Ureter (tissue), 1 donor: ENCODE results near the gene CCDC88B. TPM values are rescaled to one million over a fixed set of nuclear protein-coding genes. Genes with fewer than 3 reads are reported as not detected.

ENCODE experiments used
- DNase-seq: peaks from one replicate; pipeline ENCODE4 v3.0.0-alpha.2; 2020; ENCODE audit warnings: low spot score
- total RNA-seq: library from RNA; stranded (reverse); gene quantifications from one replicate; pipeline ENCODE4 v1.2.4, GENCODE V29; 2023
- donor health status: DM: yes; HTN: yes; CAD: no.

Gene CCDC88B, protein sequence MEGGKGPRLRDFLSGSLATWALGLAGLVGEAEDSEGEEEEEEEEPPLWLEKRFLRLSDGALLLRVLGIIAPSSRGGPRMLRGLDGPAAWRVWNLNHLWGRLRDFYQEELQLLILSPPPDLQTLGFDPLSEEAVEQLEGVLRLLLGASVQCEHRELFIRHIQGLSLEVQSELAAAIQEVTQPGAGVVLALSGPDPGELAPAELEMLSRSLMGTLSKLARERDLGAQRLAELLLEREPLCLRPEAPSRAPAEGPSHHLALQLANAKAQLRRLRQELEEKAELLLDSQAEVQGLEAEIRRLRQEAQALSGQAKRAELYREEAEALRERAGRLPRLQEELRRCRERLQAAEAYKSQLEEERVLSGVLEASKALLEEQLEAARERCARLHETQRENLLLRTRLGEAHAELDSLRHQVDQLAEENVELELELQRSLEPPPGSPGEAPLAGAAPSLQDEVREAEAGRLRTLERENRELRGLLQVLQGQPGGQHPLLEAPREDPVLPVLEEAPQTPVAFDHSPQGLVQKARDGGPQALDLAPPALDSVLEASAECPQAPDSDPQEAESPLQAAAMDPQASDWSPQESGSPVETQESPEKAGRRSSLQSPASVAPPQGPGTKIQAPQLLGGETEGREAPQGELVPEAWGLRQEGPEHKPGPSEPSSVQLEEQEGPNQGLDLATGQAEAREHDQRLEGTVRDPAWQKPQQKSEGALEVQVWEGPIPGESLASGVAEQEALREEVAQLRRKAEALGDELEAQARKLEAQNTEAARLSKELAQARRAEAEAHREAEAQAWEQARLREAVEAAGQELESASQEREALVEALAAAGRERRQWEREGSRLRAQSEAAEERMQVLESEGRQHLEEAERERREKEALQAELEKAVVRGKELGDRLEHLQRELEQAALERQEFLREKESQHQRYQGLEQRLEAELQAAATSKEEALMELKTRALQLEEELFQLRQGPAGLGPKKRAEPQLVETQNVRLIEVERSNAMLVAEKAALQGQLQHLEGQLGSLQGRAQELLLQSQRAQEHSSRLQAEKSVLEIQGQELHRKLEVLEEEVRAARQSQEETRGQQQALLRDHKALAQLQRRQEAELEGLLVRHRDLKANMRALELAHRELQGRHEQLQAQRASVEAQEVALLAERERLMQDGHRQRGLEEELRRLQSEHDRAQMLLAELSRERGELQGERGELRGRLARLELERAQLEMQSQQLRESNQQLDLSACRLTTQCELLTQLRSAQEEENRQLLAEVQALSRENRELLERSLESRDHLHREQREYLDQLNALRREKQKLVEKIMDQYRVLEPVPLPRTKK (N-terminal part only)
- total RNA-seq, result 17.1 TPM

DNA sequence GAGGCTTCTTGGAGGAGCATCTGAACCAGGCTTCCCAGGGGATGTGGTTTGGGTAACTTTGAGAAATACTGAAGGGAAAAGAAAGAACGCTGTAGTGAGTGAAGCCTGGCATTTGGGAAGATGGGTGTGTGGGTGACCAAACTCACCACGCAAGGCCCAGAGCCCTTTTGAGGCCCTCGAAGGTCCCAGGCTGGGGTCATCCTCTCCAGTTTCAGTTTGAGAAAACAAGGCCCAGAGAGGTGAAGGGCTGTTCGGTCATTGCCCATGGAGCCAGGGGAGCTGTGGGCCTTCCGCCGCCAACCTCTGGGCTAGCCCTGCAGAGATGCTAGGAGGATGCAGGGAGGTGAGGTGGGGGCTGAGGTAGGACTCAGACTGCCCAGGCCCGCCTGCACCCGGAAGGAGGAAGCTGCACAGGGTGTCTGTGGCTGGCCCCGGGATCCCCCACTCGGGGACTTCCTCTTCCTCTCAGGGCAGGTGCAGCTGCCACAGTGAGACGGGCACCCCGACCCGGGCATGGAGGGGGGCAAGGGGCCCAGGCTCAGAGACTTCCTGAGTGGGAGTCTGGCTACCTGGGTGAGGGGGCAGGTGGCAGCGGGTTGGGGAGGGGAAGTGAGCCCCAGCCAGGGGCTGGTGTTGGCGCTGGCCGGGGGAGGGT, at the start of gene CCDC88B:
Gene CCDC88B, plus strand, starts transcription at position 451 of the 655 bp plus-strand sequence. Its CDS starts 63 bp downstream, at position 514.
- peak; percentile 79 for DNase-seq

- DNase-seq, result no peak
These were observed 49.4 kb upstream of the CCDC88B start for GRCh38 chr11:64290352-64291261.

- no peak for DNase-seq
These were observed 48.7 kb upstream of the CCDC88B start, which contains the start of gene KCNK4 for GRCh38 chr11:64291262-64291751. KCNK4 (plus strand) TSS chr11:64291302; CDS start chr11:64293019, 1,717 bp downstream.

DNA sequence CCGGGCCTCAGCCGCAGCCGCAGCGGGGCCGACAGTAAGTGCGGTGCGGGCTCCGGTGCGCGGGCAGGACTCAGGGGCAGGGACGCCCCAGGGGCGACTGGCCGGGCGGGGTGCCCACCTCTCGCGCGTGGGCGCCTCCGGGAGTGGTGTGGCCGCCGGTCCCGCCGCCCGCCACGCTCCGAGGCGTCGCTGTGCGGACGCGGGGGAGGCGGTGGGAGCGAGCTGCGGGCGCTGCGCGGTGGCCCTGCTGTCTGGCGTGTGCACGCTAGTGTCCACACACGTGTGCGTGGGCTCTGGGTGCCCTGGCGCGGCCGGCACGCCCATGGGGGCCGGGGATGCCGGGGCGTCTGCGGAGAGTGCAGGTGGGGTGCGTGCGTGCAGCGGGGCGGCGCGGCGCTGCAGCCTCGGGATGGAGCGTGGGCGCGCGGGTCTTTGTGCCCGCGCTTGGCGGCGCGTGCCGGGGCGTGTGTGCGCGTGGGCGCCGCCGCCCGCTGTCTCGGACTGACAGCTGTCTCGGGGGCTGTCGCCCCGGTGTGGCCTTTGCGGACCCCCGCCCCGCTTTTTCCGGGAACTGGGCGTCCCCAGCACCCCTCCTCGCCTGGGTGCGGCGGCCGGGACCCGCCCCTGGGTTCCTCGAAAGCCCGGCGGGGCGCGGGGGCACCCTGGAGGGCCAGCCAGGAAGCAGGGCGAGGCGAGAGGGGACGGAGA, 48.1 kb upstream of the CCDC88B start:
- no peak for DNase-seq

- no peak for DNase-seq
These were observed 47.3 kb upstream of the CCDC88B start for GRCh38 chr11:64292460-64293254.

DNA sequence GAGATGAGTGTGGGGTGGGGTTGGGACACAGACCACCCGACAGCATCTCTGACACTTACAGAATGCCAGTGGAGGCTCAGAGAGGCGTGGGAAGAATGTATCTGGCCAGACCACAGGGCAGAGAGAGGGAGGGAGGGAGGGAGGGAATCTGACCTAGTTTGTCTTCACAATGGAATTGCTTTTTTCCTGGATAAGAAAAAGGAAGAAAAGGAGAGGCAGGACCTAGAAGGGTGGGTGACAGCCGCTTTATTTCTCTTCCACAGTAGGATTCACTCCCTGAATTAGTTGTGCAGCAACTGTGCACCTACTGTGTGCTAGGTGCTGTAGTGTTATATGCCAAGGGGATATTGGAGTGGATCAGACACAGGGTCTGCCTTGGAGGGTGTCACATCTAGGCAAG, 45.2 kb upstream of the CCDC88B start:
- no peak for DNase-seq

- no peak for DNase-seq
These were observed 44.2 kb upstream of the CCDC88B start for GRCh38 chr11:64295760-64296159.

GRCh38 chr11:64296236-64296635, 43.8 kb upstream of the CCDC88B start:
- no peak for DNase-seq

DNA sequence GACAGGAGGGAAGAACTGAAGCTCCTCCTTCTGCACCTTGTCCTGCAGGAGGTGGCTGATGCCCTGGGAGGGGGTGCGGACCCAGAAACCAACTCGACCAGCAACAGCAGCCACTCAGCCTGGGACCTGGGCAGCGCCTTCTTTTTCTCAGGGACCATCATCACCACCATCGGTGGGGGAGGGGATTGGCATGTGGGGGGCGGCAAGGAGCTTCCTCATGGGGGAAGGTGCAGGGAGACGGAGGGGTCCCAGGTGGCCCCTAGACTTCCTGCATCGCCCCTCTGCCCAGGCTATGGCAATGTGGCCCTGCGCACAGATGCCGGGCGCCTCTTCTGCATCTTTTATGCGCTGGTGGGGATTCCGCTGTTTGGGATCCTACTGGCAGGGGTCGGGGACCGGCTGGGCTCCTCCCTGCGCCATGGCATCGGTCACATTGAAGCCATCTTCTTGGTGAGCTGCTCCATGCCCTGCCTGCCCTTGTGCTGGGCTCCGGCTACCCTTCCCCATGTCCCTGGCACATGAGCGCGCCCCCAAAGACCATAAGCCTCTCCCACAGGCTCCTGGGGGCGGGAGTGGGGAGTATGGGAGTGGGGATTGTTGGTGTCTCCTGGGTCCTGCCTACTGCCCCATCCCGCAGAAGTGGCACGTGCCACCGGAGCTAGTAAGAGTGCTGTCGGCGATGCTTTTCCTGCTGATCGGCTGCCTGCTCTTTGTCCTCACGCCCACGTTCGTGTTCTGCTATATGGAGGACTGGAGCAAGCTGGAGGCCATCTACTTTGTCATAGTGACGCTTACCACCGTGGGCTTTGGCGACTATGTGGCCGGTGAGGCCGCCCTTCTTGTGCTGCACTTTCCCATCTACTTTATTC, 42.9 kb upstream of the CCDC88B start:
- no peak for DNase-seq

- no peak for DNase-seq
These were observed 42.2 kb upstream of the CCDC88B start for GRCh38 chr11:64297699-64298358.

DNA sequence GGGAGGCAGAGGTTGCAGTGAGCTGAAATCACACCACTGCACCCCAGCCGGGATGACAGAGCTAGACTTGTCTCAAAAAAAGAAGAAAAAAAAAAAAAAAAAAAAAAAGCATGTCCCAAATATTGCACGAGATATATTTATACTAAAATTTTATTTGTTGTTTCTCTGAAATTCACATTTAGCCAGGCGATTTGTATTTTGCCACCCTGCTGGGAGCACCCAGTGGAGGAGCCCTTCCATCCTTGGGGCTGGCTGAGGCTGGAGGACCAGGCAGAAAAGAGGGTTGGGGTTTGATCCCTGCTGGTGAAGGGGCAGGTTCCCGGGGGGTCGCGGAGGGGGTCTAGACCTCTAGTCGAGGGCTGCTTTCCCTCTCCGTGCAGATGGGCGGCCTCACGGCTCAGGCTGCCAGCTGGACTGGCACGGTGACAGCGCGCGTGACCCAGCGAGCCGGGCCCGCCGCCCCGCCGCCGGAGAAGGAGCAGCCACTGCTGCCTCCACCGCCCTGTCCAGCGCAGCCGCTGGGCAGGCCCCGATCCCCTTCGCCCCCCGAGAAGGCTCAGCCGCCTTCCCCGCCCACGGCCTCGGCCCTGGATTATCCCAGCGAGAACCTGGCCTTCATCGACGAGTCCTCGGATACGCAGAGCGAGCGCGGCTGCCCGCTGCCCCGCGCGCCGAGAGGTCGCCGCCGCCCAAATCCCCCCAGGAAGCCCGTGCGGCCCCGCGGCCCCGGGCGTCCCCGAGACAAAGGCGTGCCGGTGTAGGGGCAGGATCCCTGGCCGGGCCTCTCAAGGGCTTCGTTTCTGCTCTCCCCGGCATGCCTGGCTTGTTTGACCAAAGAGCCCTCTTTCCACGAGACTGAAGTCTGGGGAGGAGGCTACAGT, 40.8 kb upstream of the CCDC88B start:
- DNase-seq, result no peak

- no peak for DNase-seq
These were observed 40.0 kb upstream of the CCDC88B start, which contains the start of gene CATSPERZ for GRCh38 chr11:64299847-64300648. CATSPERZ (plus strand) TSS chr11:64300358; CDS start chr11:64300411, 53 bp downstream.

DNA sequence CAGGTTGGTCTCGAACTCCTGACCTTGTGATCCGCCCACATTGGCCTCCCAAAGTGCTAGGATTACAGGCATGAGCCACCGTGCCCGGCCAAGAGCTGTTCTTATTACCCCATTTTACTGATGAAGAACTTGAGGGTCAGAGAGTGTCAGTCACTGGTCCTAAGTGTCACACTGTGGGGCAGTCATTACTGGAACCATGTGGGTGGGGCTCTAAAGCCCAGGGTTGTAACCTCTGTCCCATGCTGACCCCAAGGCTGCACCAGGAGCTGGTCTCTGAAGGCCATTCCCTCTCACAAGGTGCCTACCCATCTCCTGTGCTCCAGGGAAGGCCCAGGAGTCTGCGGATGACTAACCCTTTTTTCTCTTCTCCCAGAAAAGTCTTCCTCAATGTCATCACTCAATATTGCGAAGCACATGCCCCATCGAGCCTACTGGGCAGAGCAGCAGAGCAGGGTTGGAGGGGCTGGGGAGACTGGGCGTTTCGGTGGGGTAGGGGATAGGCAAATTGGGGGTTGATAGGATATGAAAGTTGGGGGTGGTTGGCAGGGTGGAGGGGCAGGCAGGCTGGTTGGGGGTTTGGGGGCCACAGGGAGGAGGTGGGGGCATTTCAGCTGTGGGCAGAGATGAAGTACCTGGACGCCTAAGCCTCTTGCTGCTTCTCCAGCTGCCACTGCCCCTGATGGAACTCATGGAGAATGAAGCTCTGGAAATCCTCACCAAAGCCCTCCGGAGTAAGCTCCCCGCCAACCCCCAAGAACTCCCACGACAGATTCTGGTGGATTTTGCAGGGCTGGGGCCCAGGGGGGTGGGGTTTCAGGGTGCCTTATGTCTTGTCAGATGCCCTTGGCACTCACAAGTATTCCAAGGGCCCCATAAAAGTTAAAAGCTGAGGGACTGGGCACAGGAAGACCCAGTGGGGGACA, 36.6 kb upstream of the CCDC88B start:
- no peak for DNase-seq

DNA sequence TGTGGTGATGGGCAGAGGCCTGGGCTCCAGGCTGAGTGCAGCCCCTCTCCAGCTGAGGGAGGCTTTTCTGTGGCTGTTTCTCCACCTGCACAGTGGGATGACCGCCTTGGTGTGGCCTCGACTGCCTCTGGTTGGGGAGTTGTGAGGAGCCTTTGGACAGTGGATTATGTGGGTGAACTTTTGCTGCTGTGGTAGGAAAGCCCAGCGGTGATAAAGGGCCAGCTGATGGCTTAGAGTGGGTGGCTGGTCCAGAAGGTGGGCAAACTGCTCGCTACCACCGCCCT, 36.0 kb upstream of the CCDC88B start:
- DNase-seq, result no peak
